WERI-Rb-1 (cell line): ENCODE measurements around the gene PRKCE.

ENCODE experiments used
- DNase-seq: peaks from one replicate; pipeline ENCODE4 v3.0.0-alpha.2; 2020
- H3K27ac ChIP-seq: fragments of 250-450 bp; sonication (Bioruptor Pico); 2 replicates; pipeline ENCODE4 v1.5.1; 2020; ENCODE audit warnings: mild to moderate bottlenecking, moderate library complexity
- H3K27me3 ChIP-seq: fragments of 250-450 bp; sonication (Bioruptor Pico); 2 replicates; pipeline ENCODE4 v1.5.1; 2021; ENCODE audit warnings: mild to moderate bottlenecking, low read depth, moderate library complexity; ENCODE audit not compliant: insufficient read depth, severe bottlenecking
- H3K36me3 ChIP-seq: fragments of 250-450 bp; sonication (Bioruptor Pico); 2 replicates; pipeline ENCODE4 v1.5.1; 2020; ENCODE audit warnings: mild to moderate bottlenecking, moderate library complexity
- H3K4me3 ChIP-seq: 2 replicates; pipeline ENCODE4 v1.5.1; 2011; ENCODE audit warnings: low read depth, mild to moderate bottlenecking, control low read depth, low read length
- H3K9me3 ChIP-seq: fragments of 250-450 bp; sonication (Bioruptor Pico); 2 replicates; pipeline ENCODE4 v1.5.1; 2021; ENCODE audit warnings: mild to moderate bottlenecking, moderate library complexity; ENCODE audit not compliant: severe bottlenecking
- CTCF ChIP-seq: IDR thresholded peaks from 2 replicates; pipeline ENCODE4 v1.5.1; 2011; ENCODE audit warnings: low read depth, mild to moderate bottlenecking, control low read depth, inconsistent platforms, low read length

The PRKCE gene

GRCh38 chr2:45894211-45894610 is 242.7 kb downstream of the PRKCE start:
- Histone ChIP-seq H3K27me3 (no peaks in the 10 kb centered on the region), H3K36me3 (no peaks in the 10 kb centered on the region), H3K4me3 (no peak overlapping the region), H3K9me3 (no peaks in the 10 kb centered on the region), H3K27ac (no peak overlapping the region)
- no peak for DNase-seq
- TF ChIP-seq CTCF = no peak

GRCh38 chr2:45895241-45895861 is 243.9 kb downstream of the PRKCE start:
- no peaks in the 10 kb centered on the region for H3K9me3 ChIP-seq
- no peaks in the 10 kb centered on the region for H3K36me3 ChIP-seq
- no peak overlapping the region for H3K4me3 ChIP-seq
- H3K27me3 ChIP-seq = no peaks in the 10 kb centered on the region
- no peak overlapping the region for H3K27ac ChIP-seq
- DNase-seq = no peak
- TF ChIP-seq CTCF = no peak

- no peak for TF ChIP-seq CTCF
Measured at GRCh38 chr2:45896311-45896710, 244.8 kb downstream of the PRKCE start.

DNA sequence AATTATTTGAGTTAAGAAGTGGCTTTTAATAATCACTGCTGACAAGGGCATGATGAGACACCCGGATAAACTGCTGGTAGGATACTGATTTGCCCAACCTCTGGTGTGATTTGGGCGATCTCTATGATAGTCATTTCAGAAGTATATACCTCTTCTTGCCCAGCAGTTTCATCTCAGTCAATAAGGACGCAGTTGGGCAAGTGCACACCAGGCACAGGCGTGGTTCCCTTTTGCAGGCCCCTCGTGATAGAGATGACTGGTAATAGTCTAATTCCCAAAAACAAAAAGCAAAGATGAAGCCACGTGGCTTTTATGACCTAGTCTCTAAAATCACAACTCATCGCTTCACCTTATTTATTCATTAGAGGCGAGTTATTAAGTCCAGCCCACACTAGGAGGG is 246.4 kb downstream of the PRKCE start:
- H3K27me3 ChIP-seq = no peaks in the 10 kb centered on the region

More at GRCh38 chr2:45896311-45896710, 244.8 kb downstream of the PRKCE start:
- no peaks in the 10 kb centered on the region for H3K36me3 ChIP-seq
- no peaks in the 10 kb centered on the region for H3K27me3 ChIP-seq
- no peak overlapping the region for H3K4me3 ChIP-seq
- no peaks in the 10 kb centered on the region for H3K9me3 ChIP-seq
- DNase-seq = no peak
- H3K27ac ChIP-seq = no peak overlapping the region

GRCh38 chr2:45898819-45899218 is 247.3 kb downstream of the PRKCE start:
- no peak for DNase-seq
- no peak for TF ChIP-seq CTCF
- Histone ChIP-seq H3K36me3 (no peaks in the 10 kb centered on the region), H3K27ac (no peak overlapping the region), H3K27me3 (no peaks in the 10 kb centered on the region), H3K4me3 (no peak overlapping the region), H3K9me3 (no peaks in the 10 kb centered on the region)

More for the DNA sequence above, 246.4 kb downstream of the PRKCE start:
- Histone ChIP-seq H3K4me3 (no peak overlapping the region), H3K27ac (no peak overlapping the region), H3K9me3 (no peaks in the 10 kb centered on the region), H3K36me3 (no peaks in the 10 kb centered on the region)
- no peak for TF ChIP-seq CTCF
- DNase-seq = no peak

- Histone ChIP-seq H3K27me3 (no peaks in the 10 kb centered on the region), H3K9me3 (no peaks in the 10 kb centered on the region), H3K27ac (no peak overlapping the region), H3K36me3 (no peaks in the 10 kb centered on the region), H3K4me3 (no peak overlapping the region)
- no peak for TF ChIP-seq CTCF
- DNase-seq = no peak
Measured at GRCh38 chr2:45899926-45900325, 248.5 kb downstream of the PRKCE start.
